Measurements from ENCODE around the gene EMC9. TPM values are rescaled to one million over a fixed set of nuclear protein-coding genes. Genes with fewer than 3 reads are reported as not detected.

Gene EMC9
- polyA plus RNA-seq, 3 donors, result 6.4 to 9.4 (median 8.5) TPM

DNA sequence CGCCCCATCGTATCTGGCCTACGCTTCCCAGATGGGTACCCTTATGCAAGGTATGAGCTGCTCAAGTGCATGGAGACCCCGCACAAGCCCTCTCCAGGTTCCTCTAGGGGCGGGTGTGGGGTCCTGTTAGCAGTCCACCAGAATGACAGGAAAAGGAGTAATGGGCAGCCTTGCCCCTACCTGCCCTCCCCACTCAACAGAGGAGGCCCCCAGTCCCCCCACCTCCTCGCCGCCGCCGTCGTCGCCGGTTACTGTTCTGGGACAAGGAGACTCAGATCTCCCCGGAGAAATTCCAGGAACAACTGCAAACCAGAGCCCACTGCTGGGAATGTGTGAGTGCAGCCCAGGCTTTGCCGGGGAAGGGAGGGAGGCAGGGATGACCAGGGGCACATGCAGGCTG lies 36.5 kb upstream of the EMC9 start:
- intact Hi-C loops (cut with micrococcal nuclease), result no loop called here
- Mint-ChIP-seq H3K4me1 (no peaks in the 10 kb centered on the region), H3K9me3 (no peaks in the 10 kb centered on the region), H3K36me3 (peaks cover 80 to 98% of the 10 kb centered on the region in 2 donors), H3K4me3 (no peak overlapping the region), H3K27ac (no peak overlapping the region), H3K27me3 (ENCODE audit: low read depth in 3 of 3) (peaks cover 0 to 4% (median 2%) of the 10 kb centered on the region in 3 donors)
- Histone ChIP-seq H3K27ac (ENCODE audit: low read depth in 1 of 2, low read length in 2 of 2) (no peak overlapping the region), H3K27me3 (ENCODE audit: control insufficient read depth in 2 of 2, insufficient read depth in 2 of 2, low read length in 2 of 2) (no peaks in the 10 kb centered on the region), H3K9me3 (replicated peaks in 1 of 2; ENCODE audit: control insufficient read depth in 1 of 2, insufficient read depth in 1 of 2, low read length in 2 of 2) (no peaks in the 10 kb centered on the region), H3K4me3 (replicated peaks in 1 of 3; ENCODE audit: low read depth in 2 of 3, low read length in 3 of 3) (no peak overlapping the region), H3K4me2 (replicated peaks; ENCODE audit: extremely low read depth, low read length, poor library complexity, severe bottlenecking) (no peak overlapping the region), H3K9ac (ENCODE audit: insufficient read depth, low read length, poor library complexity, severe bottlenecking) (no peak overlapping the region), H3K79me2 (ENCODE audit: insufficient read depth, low read length) (no peaks in the 10 kb centered on the region), H2AFZ (ENCODE audit: insufficient read depth, low read depth, low read length, poor library complexity, severe bottlenecking) (no peak overlapping the region), H4K20me1 (ENCODE audit: insufficient read depth, low read length) (peaks cover 5% of the 10 kb centered on the region), H3K36me3 (replicated peaks in 1 of 2; ENCODE audit: control insufficient read depth in 1 of 2, insufficient read depth in 2 of 2, low read length in 2 of 2) (peaks cover 73 to 90% of the 10 kb centered on the region in 2 donors), H3K4me1 (ENCODE audit: control insufficient read depth in 1 of 2, insufficient read depth in 2 of 2, low read length in 2 of 2) (no peaks in the 10 kb centered on the region)
- DNase-seq, result no peak
- TF ChIP-seq, protein P1, sequence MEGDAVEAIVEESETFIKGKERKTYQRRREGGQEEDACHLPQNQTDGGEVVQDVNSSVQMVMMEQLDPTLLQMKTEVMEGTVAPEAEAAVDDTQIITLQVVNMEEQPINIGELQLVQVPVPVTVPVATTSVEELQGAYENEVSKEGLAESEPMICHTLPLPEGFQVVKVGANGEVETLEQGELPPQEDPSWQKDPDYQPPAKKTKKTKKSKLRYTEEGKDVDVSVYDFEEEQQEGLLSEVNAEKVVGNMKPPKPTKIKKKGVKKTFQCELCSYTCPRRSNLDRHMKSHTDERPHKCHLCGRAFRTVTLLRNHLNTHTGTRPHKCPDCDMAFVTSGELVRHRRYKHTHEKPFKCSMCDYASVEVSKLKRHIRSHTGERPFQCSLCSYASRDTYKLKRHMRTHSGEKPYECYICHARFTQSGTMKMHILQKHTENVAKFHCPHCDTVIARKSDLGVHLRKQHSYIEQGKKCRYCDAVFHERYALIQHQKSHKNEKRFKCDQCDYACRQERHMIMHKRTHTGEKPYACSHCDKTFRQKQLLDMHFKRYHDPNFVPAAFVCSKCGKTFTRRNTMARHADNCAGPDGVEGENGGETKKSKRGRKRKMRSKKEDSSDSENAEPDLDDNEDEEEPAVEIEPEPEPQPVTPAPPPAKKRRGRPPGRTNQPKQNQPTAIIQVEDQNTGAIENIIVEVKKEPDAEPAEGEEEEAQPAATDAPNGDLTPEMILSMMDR (IDR thresholded peaks at IDR 0.05), result no peak
- WGBS (ENCODE audit: insufficient coverage), result 100% methylated on average over 10 of the region's 14 CpGs

DNA sequence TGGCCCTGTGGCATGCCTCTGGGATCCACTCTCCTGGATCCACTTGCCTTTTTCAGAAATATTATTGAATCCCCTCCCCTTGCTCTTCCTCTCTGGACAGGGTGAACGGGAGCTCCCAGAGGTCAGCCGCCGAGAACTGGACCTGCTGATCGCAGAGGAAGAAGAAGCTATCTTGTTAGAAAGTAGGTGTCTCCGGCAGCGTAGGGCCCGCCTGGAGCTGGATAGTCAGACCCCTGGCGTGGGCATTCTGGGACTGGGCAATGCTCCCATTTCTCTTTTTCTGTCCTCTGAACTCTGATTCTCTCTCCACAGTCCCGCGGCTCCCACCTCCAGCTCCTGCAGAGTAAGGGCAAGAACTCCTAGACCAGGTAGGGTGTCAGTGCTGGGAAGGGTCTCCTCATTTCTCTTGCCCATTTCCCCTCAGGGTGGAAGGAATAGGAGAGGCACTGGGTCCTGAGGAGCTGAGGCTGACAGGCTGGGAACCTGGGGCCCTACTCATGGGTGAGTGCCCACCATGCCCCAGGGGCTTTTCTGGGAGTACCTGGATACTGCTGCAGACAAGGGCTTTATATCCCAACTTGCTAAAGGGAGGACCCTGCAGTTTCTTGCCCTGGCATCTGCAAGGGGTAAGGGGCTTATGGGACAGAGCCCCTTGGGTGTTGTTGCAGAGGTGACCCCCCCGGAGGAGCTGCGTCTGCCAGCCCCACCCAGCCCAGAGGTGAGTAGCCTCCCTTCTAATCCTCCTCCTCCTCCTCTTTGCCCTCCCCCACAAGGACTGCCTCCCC lies 35.8 kb upstream of the EMC9 start:
- peaks cover 2 to 5% of the 10 kb centered on the region in 2 donors for H3K4me1 ChIP-seq (ENCODE audit: control insufficient read depth in 1 of 2, insufficient read depth in 2 of 2, low read length in 2 of 2)
- H4K20me1 ChIP-seq (ENCODE audit: insufficient read depth, low read length), result peaks cover 11% of the 10 kb centered on the region
- TF ChIP-seq, protein P1 (IDR thresholded peaks at IDR 0.05), result no peak
- no peaks in the 10 kb centered on the region for H3K27me3 ChIP-seq (ENCODE audit: control insufficient read depth in 2 of 2, insufficient read depth in 2 of 2, low read length in 2 of 2)
- no peak overlapping the region for H3K4me3 ChIP-seq (replicated peaks in 1 of 3; ENCODE audit: low read depth in 2 of 3, low read length in 3 of 3)
- peaks cover 1 to 4% (median 3%) of the 10 kb centered on the region in 3 donors for H3K27me3 Mint-ChIP-seq (ENCODE audit: low read depth in 3 of 3)
- peaks cover 67 to 86% of the 10 kb centered on the region in 2 donors for H3K36me3 ChIP-seq (replicated peaks in 1 of 2; ENCODE audit: control insufficient read depth in 1 of 2, insufficient read depth in 2 of 2, low read length in 2 of 2)
- no peak overlapping the region for H2AFZ ChIP-seq (ENCODE audit: insufficient read depth, low read depth, low read length, poor library complexity, severe bottlenecking)
- H3K9me3 ChIP-seq (replicated peaks in 1 of 2; ENCODE audit: control insufficient read depth in 1 of 2, insufficient read depth in 1 of 2, low read length in 2 of 2), result no peaks in the 10 kb centered on the region
- intact Hi-C loops (cut with micrococcal nuclease), result no loop called here
- WGBS (ENCODE audit: insufficient coverage), result no CpG with 5 or more reads among the region's 12 CpGs
- H3K4me2 ChIP-seq (replicated peaks; ENCODE audit: extremely low read depth, low read length, poor library complexity, severe bottlenecking), result no peak overlapping the region
- H3K9me3 Mint-ChIP-seq, result no peaks in the 10 kb centered on the region
- H3K36me3 Mint-ChIP-seq, result peaks cover 79 to 95% of the 10 kb centered on the region in 2 donors
- no peaks in the 10 kb centered on the region for H3K79me2 ChIP-seq (ENCODE audit: insufficient read depth, low read length)
- H3K9ac ChIP-seq (ENCODE audit: insufficient read depth, low read length, poor library complexity, severe bottlenecking), result no peak overlapping the region
- DNase-seq, result no peak
- no peak overlapping the region for H3K4me3 Mint-ChIP-seq
- peaks cover 3% of the 10 kb centered on the region for H3K4me1 Mint-ChIP-seq
- no peak overlapping the region for H3K27ac Mint-ChIP-seq
- no peak overlapping the region for H3K27ac ChIP-seq (ENCODE audit: low read depth in 1 of 2, low read length in 2 of 2)

All from CD14-positive monocyte (primary cell).